Panc1 (cell line): Measurements from ENCODE around the gene CUL7. TPM values are rescaled to one million over a fixed set of nuclear protein-coding genes. Genes with fewer than 3 reads are reported as not detected.

Source experiments
- ATAC-seq: fragments of 200-7000 bp; cut with Tn5 transposase; 2 replicates; pipeline ENCODE4 v1.9.1; 2020; ENCODE audit warnings: mild to moderate bottlenecking, moderate library complexity
- BruUV-seq: library from RNA; stranded (reverse); fragments of 400-500 nt; replicated peaks from 2 replicates; lab custom pipeline; 2021; lab: Mats Ljungman, UMichigan
- CTCF ChIA-PET: fragments of 300-600 bp; sonication (Branson Sonifier 250); formaldehyde crosslinking; loops from one replicate; lab custom pipeline; 2022; ENCODE audit warnings: antibody characterized with exemption; lab: Charles Lee
- POLR2A ChIA-PET: fragments of 300-600 bp; sonication (Branson Sonifier 250); formaldehyde crosslinking; loops from one replicate; lab custom pipeline; 2022; ENCODE audit warnings: antibody characterized with exemption; lab: Charles Lee
- DNase-seq: peaks from one replicate; pipeline ENCODE4 v3.0.0-alpha.2; 2010; ENCODE audit warnings: low read depth, low spot score
- H3K27ac ChIP-seq: 2 replicates; pipeline ENCODE4 v1.5.1; 2011; ENCODE audit warnings: mild to moderate bottlenecking, low read length, inconsistent platforms
- H3K27me3 ChIP-seq: fragments of 200-500 bp; sonication (Bioruptor generic); 2 replicates; pipeline ENCODE4 v1.6.0; 2014; ENCODE audit warnings: low read length, inconsistent platforms; ENCODE audit not compliant: control insufficient read depth, insufficient read depth
- H3K36me3 ChIP-seq: fragments of 200-500 bp; sonication (Bioruptor generic); 2 replicates; pipeline ENCODE4 v1.5.1; 2014; ENCODE audit warnings: inconsistent platforms, mild to moderate bottlenecking, low read length, moderate library complexity; ENCODE audit not compliant: control insufficient read depth, insufficient read depth
- H3K4me1 ChIP-seq: 2 replicates; pipeline ENCODE4 v1.5.1; 2011; ENCODE audit warnings: inconsistent platforms, mild to moderate bottlenecking, low read length, moderate library complexity; ENCODE audit not compliant: control insufficient read depth, insufficient read depth
- H3K4me3 ChIP-seq, 2 experiments: 2 replicates each; pipeline ENCODE4 v1.5.1; 2011 to 2012; ENCODE audit warnings: low read depth in 2 of 2, low read length in 2 of 2, mild to moderate bottlenecking in 2 of 2, inconsistent platforms in 1 of 2, moderate library complexity in 1 of 2
- H3K9me3 ChIP-seq: fragments of 200-500 bp; sonication (Bioruptor generic); 2 replicates; pipeline ENCODE4 v1.5.1; 2014; ENCODE audit warnings: low read depth, mild to moderate bottlenecking, inconsistent platforms, low read length, moderate library complexity; ENCODE audit not compliant: control insufficient read depth, insufficient read depth
- POLR2AphosphoS5 ChIP-seq: IDR thresholded peaks from 2 replicates; pipeline ENCODE4 v1.6.1; 2012; ENCODE audit warnings: mild to moderate bottlenecking, low read depth, low read length, moderate library complexity
- SIN3A ChIP-seq: IDR thresholded peaks from 2 replicates; pipeline ENCODE4 v1.6.1; 2012; ENCODE audit warnings: low read depth, mild to moderate bottlenecking, low read length, moderate library complexity, borderline replicate concordance; ENCODE audit not compliant: insufficient read depth
- TCF7L2 ChIP-seq: IDR thresholded peaks from 2 replicates; pipeline ENCODE4 v1.6.1; 2011; ENCODE audit warnings: mild to moderate bottlenecking, low read depth, low read length, inconsistent platforms
- in situ Hi-C: cut with HindIII; loops from 2 replicates; pipeline ENCODE4 v1.10.0; 2016; ENCODE audit warnings: low sequenced_read_pairs, low pct_unique_long_range_greater_than_20kb
- intact Hi-C: fragments of 100-400 bp; cut with micrococcal nuclease; formaldehyde crosslinking; loops from one replicate; pipeline ENCODE4 v1.10.0; 2022; ENCODE audit not compliant: unreplicated experiment
- total RNA-seq: library from RNA; stranded (reverse); gene quantifications from one replicate; pipeline ENCODE4 v1.2.1, GENCODE V29; 2021; ENCODE audit not compliant: unreplicated experiment
- TF ChIP-seq, protein P1 (sequence below), 2 experiments: IDR thresholded peaks; 2 replicates each; pipeline ENCODE4 v1.6.1; 2011 to 2012; ENCODE audit warnings: low read depth in 2 of 2, control low read depth in 1 of 2, low read length in 1 of 2, mild to moderate bottlenecking in 1 of 2, moderate library complexity in 1 of 2; ENCODE audit not compliant: insufficient read depth in 1 of 2
- TF ChIP-seq, protein P2 (sequence below): fragments of 450-650 bp; IDR thresholded peaks from 2 replicates; pipeline ENCODE4 v1.5.1; 2017; ENCODE audit warnings: mild to moderate bottlenecking

The CUL7 gene
- total RNA-seq, 1 experiment from 2014 or later: 32.1 TPM

DNA sequence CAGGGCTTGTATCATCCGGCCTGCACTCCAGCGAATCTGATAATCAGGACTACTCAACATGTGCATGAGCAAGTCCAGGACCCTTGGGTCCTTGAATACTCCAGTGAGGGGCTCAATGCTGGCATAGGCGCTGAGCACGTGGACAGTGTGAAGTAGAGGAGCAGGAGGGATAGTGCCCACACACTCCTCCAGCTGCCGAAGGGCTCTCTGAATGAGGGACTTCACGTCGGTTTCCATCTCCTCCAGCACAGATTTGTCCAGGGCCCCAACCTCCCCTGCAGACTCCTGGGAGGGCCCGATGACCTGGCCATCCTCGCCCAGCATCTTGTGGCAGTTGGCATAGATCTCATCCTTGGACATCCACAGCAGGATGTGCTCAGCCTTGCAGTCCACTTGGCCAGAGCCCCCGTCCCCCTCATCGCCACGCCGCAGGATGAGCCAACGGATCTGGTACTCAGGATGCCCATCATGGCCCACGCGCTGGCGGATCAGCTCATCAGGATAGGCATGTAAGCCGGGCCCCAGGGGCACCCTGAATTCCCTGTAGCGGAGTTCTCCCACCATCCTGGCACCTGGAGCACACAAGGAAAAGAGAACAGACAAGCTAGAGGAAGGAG is 1.3 kb downstream of the CUL7 start:
- no peak for DNase-seq
- H3K9me3 ChIP-seq: no peaks in the 10 kb centered on the region
- H3K4me1 ChIP-seq: peaks cover 17% of the 10 kb centered on the region
- ChIA-PET CTCF (no interaction called here), POLR2A (no interaction called here)
- ATAC-seq: no peak
- BruUV-seq: no TSS peak
- TF ChIP-seq POLR2AphosphoS5: no peak
- TF ChIP-seq SIN3A: no peak
- TF ChIP-seq, protein P1, sequence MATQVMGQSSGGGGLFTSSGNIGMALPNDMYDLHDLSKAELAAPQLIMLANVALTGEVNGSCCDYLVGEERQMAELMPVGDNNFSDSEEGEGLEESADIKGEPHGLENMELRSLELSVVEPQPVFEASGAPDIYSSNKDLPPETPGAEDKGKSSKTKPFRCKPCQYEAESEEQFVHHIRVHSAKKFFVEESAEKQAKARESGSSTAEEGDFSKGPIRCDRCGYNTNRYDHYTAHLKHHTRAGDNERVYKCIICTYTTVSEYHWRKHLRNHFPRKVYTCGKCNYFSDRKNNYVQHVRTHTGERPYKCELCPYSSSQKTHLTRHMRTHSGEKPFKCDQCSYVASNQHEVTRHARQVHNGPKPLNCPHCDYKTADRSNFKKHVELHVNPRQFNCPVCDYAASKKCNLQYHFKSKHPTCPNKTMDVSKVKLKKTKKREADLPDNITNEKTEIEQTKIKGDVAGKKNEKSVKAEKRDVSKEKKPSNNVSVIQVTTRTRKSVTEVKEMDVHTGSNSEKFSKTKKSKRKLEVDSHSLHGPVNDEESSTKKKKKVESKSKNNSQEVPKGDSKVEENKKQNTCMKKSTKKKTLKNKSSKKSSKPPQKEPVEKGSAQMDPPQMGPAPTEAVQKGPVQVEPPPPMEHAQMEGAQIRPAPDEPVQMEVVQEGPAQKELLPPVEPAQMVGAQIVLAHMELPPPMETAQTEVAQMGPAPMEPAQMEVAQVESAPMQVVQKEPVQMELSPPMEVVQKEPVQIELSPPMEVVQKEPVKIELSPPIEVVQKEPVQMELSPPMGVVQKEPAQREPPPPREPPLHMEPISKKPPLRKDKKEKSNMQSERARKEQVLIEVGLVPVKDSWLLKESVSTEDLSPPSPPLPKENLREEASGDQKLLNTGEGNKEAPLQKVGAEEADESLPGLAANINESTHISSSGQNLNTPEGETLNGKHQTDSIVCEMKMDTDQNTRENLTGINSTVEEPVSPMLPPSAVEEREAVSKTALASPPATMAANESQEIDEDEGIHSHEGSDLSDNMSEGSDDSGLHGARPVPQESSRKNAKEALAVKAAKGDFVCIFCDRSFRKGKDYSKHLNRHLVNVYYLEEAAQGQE (IDR thresholded peaks at IDR 0.05; ENCODE audit: insufficient read depth in 1 of 2, low read depth in 2 of 2, low read length in 1 of 2): no peak
- TF ChIP-seq, protein P2, sequence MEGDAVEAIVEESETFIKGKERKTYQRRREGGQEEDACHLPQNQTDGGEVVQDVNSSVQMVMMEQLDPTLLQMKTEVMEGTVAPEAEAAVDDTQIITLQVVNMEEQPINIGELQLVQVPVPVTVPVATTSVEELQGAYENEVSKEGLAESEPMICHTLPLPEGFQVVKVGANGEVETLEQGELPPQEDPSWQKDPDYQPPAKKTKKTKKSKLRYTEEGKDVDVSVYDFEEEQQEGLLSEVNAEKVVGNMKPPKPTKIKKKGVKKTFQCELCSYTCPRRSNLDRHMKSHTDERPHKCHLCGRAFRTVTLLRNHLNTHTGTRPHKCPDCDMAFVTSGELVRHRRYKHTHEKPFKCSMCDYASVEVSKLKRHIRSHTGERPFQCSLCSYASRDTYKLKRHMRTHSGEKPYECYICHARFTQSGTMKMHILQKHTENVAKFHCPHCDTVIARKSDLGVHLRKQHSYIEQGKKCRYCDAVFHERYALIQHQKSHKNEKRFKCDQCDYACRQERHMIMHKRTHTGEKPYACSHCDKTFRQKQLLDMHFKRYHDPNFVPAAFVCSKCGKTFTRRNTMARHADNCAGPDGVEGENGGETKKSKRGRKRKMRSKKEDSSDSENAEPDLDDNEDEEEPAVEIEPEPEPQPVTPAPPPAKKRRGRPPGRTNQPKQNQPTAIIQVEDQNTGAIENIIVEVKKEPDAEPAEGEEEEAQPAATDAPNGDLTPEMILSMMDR: no peak
- TF ChIP-seq TCF7L2: no peak
- in situ Hi-C loops: no loop called here
- peak overlapping the region; percentile 84 for H3K27ac ChIP-seq
- H3K4me3 ChIP-seq: peak overlapping the region; percentile 67 to 73
- intact Hi-C loops: no loop called here
- H3K27me3 ChIP-seq: no peaks in the 10 kb centered on the region
- no peaks in the 10 kb centered on the region; the same call in 1 of the 2 replicates for H3K36me3 ChIP-seq

DNA sequence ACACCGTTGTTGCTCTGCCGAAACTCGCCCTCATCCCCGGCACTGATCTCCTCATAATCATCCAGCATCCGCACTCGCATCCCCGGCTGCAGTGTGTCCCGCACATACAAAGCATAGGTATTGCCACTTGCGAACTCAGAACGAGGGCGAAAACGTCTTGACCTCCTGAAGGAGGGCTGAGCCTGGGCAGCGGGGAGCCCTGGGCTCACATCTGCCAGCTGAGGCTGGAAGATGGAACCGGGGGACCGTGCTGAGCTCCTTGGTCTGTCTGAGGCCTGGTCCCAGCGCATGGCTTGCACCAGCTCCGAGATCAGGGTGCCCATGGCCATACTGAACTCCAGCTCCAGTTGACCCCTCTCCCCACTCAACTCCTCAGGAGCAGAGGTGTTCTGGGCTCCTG is 2.7 kb downstream of the CUL7 start:
- intact Hi-C loops: no loop called here
- no TSS peak for BruUV-seq
- peaks cover 17% of the 10 kb centered on the region for H3K4me1 ChIP-seq
- H3K27me3 ChIP-seq: no peaks in the 10 kb centered on the region
- H3K4me3 ChIP-seq: no peak overlapping the region
- DNase-seq (no peak), ATAC-seq (no peak)
- ChIA-PET POLR2A (interaction anchor here (0.5 kb wide), 1 partner anchor 46 kb away, joined by 6 read pairs; no protein-coding TSS in a partner anchor), CTCF (no interaction called here)
- TF ChIP-seq SIN3A (no peak), TCF7L2 (no peak)
- TF ChIP-seq, protein P1 (IDR thresholded peaks at IDR 0.05; ENCODE audit: insufficient read depth in 1 of 2, low read depth in 2 of 2, low read length in 1 of 2): no peak
- in situ Hi-C loops: no loop called here
- H3K27ac ChIP-seq: no peak overlapping the region
- no peaks in the 10 kb centered on the region for H3K9me3 ChIP-seq
- H3K36me3 ChIP-seq: no peaks in the 10 kb centered on the region; the same call in 1 of the 2 replicates
